ENCODE measurements around the gene ERFL. TPM values are rescaled to one million over a fixed set of nuclear protein-coding genes. Genes with fewer than 3 reads are reported as not detected.
A peak's percentile ranks its signal among the peaks of the same experiment; 100 is the strongest.

Gene ERFL
- total RNA-seq, 1 donor from 2014 or later, result not detected

DNA sequence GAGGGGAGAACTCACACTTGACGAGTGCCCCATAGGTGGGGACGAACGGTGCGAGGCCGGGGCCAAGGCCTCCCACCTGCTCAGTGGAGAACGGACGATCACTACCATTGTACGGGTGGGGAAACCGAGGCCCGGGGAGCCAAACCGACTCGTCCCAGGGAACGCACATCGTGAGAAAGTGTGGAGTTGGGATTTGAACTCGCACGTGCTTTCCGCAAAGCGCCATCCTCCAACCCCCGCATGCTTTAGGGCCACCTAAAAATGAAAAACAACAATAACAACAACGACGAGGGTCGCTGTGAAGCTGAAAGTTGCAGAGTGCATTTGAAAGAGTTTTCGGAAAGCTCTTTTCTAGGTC lies 44.8 kb downstream of the ERFL start:
- H3K36me3 ChIP-seq (ENCODE audit: control insufficient read depth, insufficient read depth, low read length), result no peaks in the 10 kb centered on the region
- H3K4me3 ChIP-seq (ENCODE audit: low read depth, low read length), result peak overlapping the region; percentile 67
- peaks cover 2% of the 10 kb centered on the region for H3K27me3 ChIP-seq (ENCODE audit: control insufficient read depth, insufficient read depth, low read length)
- DNase-seq (ENCODE audit: low read depth), result no peak
- TF ChIP-seq, protein P1, sequence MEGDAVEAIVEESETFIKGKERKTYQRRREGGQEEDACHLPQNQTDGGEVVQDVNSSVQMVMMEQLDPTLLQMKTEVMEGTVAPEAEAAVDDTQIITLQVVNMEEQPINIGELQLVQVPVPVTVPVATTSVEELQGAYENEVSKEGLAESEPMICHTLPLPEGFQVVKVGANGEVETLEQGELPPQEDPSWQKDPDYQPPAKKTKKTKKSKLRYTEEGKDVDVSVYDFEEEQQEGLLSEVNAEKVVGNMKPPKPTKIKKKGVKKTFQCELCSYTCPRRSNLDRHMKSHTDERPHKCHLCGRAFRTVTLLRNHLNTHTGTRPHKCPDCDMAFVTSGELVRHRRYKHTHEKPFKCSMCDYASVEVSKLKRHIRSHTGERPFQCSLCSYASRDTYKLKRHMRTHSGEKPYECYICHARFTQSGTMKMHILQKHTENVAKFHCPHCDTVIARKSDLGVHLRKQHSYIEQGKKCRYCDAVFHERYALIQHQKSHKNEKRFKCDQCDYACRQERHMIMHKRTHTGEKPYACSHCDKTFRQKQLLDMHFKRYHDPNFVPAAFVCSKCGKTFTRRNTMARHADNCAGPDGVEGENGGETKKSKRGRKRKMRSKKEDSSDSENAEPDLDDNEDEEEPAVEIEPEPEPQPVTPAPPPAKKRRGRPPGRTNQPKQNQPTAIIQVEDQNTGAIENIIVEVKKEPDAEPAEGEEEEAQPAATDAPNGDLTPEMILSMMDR (IDR thresholded peaks at IDR 0.05; ENCODE audit: insufficient read depth, low read length, poor library complexity, severe bottlenecking), result no peak

DNA sequence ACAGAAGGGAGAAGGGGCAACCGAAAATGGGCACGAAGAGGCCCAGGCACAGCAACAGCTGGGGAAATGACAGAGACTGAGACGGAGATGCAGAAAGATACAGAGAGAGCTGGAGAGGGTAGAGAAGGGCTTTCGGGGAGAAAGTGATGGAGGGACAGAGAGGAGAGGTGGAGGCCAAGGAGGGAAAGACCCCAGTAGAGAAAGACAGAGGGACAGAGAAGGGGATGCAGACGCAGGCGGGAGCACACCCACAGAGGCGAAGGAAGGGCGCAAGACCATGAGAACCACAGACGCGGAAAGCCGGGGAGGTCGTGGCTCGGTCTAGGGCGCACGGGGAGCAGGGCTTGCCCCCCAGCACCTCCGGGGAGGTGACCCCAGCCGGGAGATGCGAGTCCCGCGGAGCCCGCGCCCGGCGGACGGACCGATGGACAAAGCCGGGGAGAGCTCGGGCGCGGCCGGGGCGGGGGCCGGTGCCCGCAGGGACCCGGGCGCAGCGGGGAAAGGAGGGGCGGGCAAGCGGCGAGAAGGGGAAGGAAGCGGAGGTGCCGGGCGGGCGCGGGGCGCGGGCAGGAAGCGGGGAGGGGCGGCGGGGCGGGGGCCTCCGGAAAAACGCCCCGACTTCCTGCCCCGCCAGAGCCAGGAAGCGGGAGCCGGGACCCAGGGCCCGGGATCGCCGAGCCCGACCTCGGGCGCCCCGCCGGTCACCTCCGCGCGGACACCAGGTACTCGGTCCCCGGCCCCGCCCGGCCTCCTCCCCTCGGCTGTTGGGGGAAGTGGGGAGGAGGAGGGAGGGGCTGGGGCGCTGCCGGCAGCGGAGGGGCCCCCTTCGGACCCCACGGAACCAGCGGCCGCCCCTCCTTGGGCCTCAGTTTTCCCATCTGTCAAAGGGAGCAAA lies 45.4 kb downstream of the ERFL start, which contains the start of gene ARHGEF1:
ARHGEF1 (plus strand) TSS at position 617 of the 895 bp plus-strand sequence. CDS start 4,899 bp downstream, outside the sequence.
- DNase-seq (ENCODE audit: low read depth), result no peak

DNA sequence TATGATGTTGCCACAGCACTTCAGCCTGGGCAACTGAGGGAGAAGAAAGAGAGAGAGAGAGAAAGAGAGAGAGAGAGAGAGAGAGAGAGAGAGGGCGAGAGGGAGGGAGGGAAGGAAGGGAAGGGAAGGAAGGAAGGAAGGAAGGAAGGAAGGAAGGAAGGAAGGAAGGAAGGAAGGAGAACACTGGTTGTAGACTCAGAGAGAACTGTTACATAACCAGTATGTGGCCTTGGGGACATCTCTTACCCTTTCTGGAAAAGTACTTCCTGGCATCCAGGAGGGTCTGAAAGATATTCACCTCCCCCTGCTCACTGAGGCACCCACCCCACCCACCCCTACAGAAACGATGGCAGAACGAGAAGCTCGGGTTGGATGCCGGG lies 47.9 kb downstream of the ERFL start:
- H3K27me3 ChIP-seq (ENCODE audit: control insufficient read depth, insufficient read depth, low read length), result peaks cover 11% of the 10 kb centered on the region
- DNase-seq (ENCODE audit: low read depth), result no peak
- TF ChIP-seq, protein P1 (IDR thresholded peaks at IDR 0.05; ENCODE audit: insufficient read depth, low read length, poor library complexity, severe bottlenecking), result no peak
- H3K36me3 ChIP-seq (ENCODE audit: control insufficient read depth, insufficient read depth, low read length), result no peaks in the 10 kb centered on the region
- no peak overlapping the region for H3K4me3 ChIP-seq (ENCODE audit: low read depth, low read length)

More for the DNA sequence above, 45.4 kb downstream of the ERFL start, which contains the start of gene ARHGEF1:
- peak within 1 kb of the TSS; percentile 67 for H3K4me3 ChIP-seq (ENCODE audit: low read depth, low read length)
- H3K36me3 ChIP-seq (ENCODE audit: control insufficient read depth, insufficient read depth, low read length), result no peaks in the 10 kb centered on the region
- peaks cover 6% of the 10 kb centered on the region for H3K27me3 ChIP-seq (ENCODE audit: control insufficient read depth, insufficient read depth, low read length)
- TF ChIP-seq, protein P1 (IDR thresholded peaks at IDR 0.05; ENCODE audit: insufficient read depth, low read length, poor library complexity, severe bottlenecking), result no peak

DNA sequence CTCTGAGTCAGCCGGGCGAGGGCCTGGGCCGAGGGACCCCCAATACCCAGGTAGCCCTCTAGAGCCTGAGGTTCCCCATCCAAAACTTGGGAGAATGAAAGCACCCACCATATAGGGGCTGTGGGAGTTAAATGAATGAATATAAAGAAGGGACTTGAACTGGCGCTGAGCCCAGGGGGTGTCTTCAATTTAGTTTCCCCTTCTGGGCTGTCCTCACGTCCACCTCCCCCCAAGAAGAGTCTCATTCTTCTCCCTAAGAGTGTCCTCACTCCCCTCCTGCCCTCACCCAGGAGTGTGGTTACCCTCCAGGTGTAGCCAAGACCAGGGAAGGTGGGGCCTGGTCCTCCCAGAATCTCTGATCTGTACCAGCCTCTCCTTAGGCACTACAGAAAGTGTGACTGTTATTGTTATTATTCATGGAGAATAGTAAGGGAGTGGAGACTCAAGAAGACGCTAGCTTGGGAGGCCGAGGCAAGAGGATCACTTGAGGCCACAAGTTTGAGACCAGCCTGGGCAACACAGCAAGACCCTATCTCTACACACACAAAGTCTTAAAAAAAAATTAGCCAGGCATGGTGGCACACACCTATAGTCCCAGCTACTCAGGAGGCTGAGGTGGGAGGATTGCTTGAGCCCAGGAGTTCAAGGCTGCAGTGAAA lies 48.5 kb downstream of the ERFL start:
- Histone ChIP-seq H3K36me3 (ENCODE audit: control insufficient read depth, insufficient read depth, low read length) (no peaks in the 10 kb centered on the region), H3K27me3 (ENCODE audit: control insufficient read depth, insufficient read depth, low read length) (peaks cover 11% of the 10 kb centered on the region)
- no peak for DNase-seq (ENCODE audit: low read depth)

DNA sequence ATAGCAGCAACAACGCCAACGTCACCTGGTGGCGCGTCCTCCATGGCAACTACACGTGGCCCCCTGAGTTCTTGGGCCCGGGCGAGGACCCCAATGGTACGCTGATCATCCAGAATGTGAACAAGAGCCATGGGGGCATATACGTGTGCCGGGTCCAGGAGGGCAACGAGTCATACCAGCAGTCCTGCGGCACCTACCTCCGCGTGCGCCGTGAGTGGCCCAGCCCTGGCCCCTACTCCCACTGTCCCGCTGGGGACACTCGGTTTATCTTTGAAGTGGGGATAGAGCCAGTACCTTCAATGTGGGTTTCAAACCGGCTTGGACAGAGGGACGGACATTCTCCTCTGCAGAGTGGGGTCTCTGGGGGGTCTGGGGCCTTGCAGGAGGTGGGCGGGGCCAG lies 49.2 kb downstream of the ERFL start:
- Histone ChIP-seq H3K27me3 (ENCODE audit: control insufficient read depth, insufficient read depth, low read length) (peaks cover 11% of the 10 kb centered on the region), H3K36me3 (ENCODE audit: control insufficient read depth, insufficient read depth, low read length) (no peaks in the 10 kb centered on the region), H3K4me3 (ENCODE audit: low read depth, low read length) (no peak overlapping the region)
- TF ChIP-seq, protein P1 (IDR thresholded peaks at IDR 0.05; ENCODE audit: insufficient read depth, low read length, poor library complexity, severe bottlenecking), result no peak
- no peak for DNase-seq (ENCODE audit: low read depth)

More for the DNA sequence above, 48.5 kb downstream of the ERFL start:
- H3K4me3 ChIP-seq (ENCODE audit: low read depth, low read length), result no peak overlapping the region
- TF ChIP-seq, protein P1 (IDR thresholded peaks at IDR 0.05; ENCODE audit: insufficient read depth, low read length, poor library complexity, severe bottlenecking), result no peak
